Body of pancreas (tissue), 4 donors: Measurements from ENCODE around the gene ATG16L1. TPM values are rescaled to one million over a fixed set of nuclear protein-coding genes. Genes with fewer than 3 reads are reported as not detected.

ENCODE experiments used
- ATAC-seq: fragments of 150-250 bp; one replicate; pipeline ENCODE4 v1.9.1; 2016
- DNase-seq, 4 donors: peaks; one replicate each; pipeline ENCODE4 v3.0.0-alpha.2; 2019
- H3K27ac ChIP-seq, 4 donors: fragments of 200-600 bp; sonication (generic); 1 replicate in 3 of 4; 2 replicates in 1 of 4; pipeline versions ENCODE4 v1.5.1 to v1.6.1; 2016 to 2019; ENCODE audit warnings: mild to moderate bottlenecking in 1 of 4, mixed read lengths in 1 of 4, moderate library complexity in 1 of 4
- H3K27me3 ChIP-seq, 2 donors: fragments of 200-600 bp; sonication (generic); one replicate each; pipeline ENCODE4 v1.6.0; 2016; ENCODE audit warnings: mild to moderate bottlenecking in 1 of 2
- H3K36me3 ChIP-seq, 2 donors: fragments of 200-600 bp; sonication (generic); replicated peaks in 1 of 2; 2 replicates each; pipeline ENCODE4 v1.5.1; 2016; ENCODE audit warnings: low read depth in 2 of 2; ENCODE audit not compliant: insufficient read depth in 1 of 2
- H3K4me1 ChIP-seq: fragments of 200-600 bp; sonication (generic); one replicate; pipeline ENCODE4 v1.6.0; 2016
- H3K4me3 ChIP-seq, 2 donors: fragments of 200-600 bp; sonication (generic); 1 replicate in 1 of 2; 2 replicates in 1 of 2; pipeline ENCODE4 v1.5.1; 2016 to 2019
- H3K9me3 ChIP-seq, 3 donors: fragments of 200-600 bp; sonication (generic); 1 replicate in 2 of 3; 2 replicates in 1 of 3; pipeline ENCODE4 v1.5.1; 2016
- POLR2A ChIP-seq, 3 donors: fragments of 450-650 bp; IDR thresholded peaks; one replicate each; pipeline ENCODE4 v1.6.1; 2016; ENCODE audit warnings: antibody characterized with exemption in 3 of 3, mild to moderate bottlenecking in 2 of 3
- WGBS, 2 donors: methylation state at CpG; one replicate each; pipeline ENCODE4 v1.1.5; 2017; 5-methylcytosine and 5-hydroxymethylcytosine counted together
- intact Hi-C: fragments of 100-400 bp; cut with DNase I; formaldehyde crosslinking; loops from one replicate; pipeline ENCODE4 v1.15.1; 2023
- total RNA-seq, 2 donors: library from RNA; depleted of rRNA; stranded (reverse); fragments of >200 nt; gene quantifications; one replicate each; pipeline ENCODE4 v1.1.0, GENCODE V29; 2016
- TF ChIP-seq, protein P1 (sequence below), 7 experiments: fragments of 450-650 bp in 4 of 7; fragments of 200-600 bp in 3 of 7; sonication (generic) in 3 of 7; IDR thresholded peaks; one replicate each; pipeline ENCODE4 v1.5.1; 2016 to 2019; ENCODE audit warnings: antibody characterized with exemption in 7 of 7

Gene ATG16L1
- total RNA-seq, 2 donors from 2014 or later, result 23.7 to 29.1 TPM

DNA sequence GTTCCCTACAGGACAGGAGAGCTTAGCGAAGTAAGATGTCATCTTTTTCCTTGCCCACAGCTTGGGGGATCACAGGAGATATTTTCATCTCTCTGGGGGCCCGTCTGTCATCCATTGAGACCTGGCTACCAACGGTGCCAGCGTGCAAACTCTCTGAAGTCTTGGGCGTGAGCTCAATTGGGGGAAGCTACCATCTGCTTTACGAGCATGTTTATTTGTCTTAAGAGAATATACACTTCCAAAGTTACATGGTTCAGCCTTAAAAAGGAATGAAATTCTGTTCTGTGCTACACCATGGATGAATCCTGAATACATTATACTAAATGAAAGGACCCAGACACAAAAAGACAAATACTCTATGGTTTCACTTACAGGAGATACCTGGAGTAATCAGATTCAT is 69.7 kb downstream of the ATG16L1 start:
- H3K4me1 ChIP-seq, result no peaks in the 10 kb centered on the region
- no peaks in the 10 kb centered on the region for H3K36me3 ChIP-seq
- H3K9me3 ChIP-seq, result no peaks in the 10 kb centered on the region
- H3K27ac ChIP-seq, result no peak overlapping the region
- H3K27me3 ChIP-seq, result no peaks in the 10 kb centered on the region
- no peak overlapping the region for H3K4me3 ChIP-seq
- DNase-seq (no peak), ATAC-seq (no peak)
- TF ChIP-seq, protein P1, sequence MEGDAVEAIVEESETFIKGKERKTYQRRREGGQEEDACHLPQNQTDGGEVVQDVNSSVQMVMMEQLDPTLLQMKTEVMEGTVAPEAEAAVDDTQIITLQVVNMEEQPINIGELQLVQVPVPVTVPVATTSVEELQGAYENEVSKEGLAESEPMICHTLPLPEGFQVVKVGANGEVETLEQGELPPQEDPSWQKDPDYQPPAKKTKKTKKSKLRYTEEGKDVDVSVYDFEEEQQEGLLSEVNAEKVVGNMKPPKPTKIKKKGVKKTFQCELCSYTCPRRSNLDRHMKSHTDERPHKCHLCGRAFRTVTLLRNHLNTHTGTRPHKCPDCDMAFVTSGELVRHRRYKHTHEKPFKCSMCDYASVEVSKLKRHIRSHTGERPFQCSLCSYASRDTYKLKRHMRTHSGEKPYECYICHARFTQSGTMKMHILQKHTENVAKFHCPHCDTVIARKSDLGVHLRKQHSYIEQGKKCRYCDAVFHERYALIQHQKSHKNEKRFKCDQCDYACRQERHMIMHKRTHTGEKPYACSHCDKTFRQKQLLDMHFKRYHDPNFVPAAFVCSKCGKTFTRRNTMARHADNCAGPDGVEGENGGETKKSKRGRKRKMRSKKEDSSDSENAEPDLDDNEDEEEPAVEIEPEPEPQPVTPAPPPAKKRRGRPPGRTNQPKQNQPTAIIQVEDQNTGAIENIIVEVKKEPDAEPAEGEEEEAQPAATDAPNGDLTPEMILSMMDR (IDR thresholded peaks at IDR 0.05), result no peak
- TF ChIP-seq POLR2A (IDR thresholded peaks at IDR 0.05), result no peak
- intact Hi-C loops, result no loop called here
- WGBS, 2 donors, result 62 to 69% methylated on average over 6 of the region's 6 CpGs

GRCh38 chr2:233323851-233324250 is 72.4 kb downstream of the ATG16L1 start:
- no peaks in the 10 kb centered on the region for H3K9me3 ChIP-seq
- no peak overlapping the region for H3K4me3 ChIP-seq
- TF ChIP-seq POLR2A (IDR thresholded peaks at IDR 0.05), result no peak
- TF ChIP-seq, protein P1 (IDR thresholded peaks at IDR 0.05), result no peak
- whole genome bisulfite sequencing, 2 donors, result 77 to 84% methylated on average over 8 of the region's 8 CpGs
- H3K4me1 ChIP-seq, result no peaks in the 10 kb centered on the region
- ATAC-seq (no peak), DNase-seq (no peak)
- H3K27ac ChIP-seq, result no peak overlapping the region
- intact Hi-C loops, result no loop called here
- H3K27me3 ChIP-seq, result no peaks in the 10 kb centered on the region
- no peaks in the 10 kb centered on the region for H3K36me3 ChIP-seq

GRCh38 chr2:233325256-233325655 is 73.8 kb downstream of the ATG16L1 start:
- WGBS, 2 donors, result 71 to 72% methylated on average over 4 of the region's 4 CpGs
- Histone ChIP-seq H3K27me3 (no peaks in the 10 kb centered on the region), H3K36me3 (no peaks in the 10 kb centered on the region), H3K4me3 (no peak overlapping the region), H3K9me3 (no peaks in the 10 kb centered on the region), H3K4me1 (no peaks in the 10 kb centered on the region), H3K27ac (no peak overlapping the region)
- TF ChIP-seq, protein P1 (IDR thresholded peaks at IDR 0.05), result no peak
- no peak for TF ChIP-seq POLR2A (IDR thresholded peaks at IDR 0.05)
- ATAC-seq (no peak), DNase-seq (no peak)
- intact Hi-C loops, result no loop called here

DNA sequence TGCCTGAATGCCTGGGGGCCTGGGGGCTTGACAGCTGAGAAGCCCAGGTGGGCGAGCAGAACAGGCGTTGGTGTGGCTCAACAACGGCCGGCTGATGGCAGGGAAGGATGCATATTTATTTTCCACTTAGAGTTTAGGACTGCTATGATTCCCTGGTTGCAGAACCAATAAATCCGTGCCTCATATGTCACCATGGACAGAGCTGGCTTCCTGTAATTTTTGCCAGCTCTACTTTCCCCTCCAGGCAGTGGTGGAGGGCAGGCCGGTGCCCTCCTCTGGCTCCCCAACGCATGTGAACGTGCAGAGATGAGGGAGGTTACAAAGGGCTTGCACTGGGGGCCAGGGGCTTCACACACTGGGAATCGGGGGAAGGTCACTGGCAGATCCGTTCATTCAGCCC is 74.3 kb downstream of the ATG16L1 start:
- Histone ChIP-seq H3K4me3 (no peak overlapping the region), H3K9me3 (no peaks in the 10 kb centered on the region), H3K36me3 (no peaks in the 10 kb centered on the region), H3K27ac (no peak overlapping the region), H3K4me1 (no peaks in the 10 kb centered on the region), H3K27me3 (no peaks in the 10 kb centered on the region)
- 59 to 66% methylated on average over 10 of the region's 10 CpGs for WGBS, 2 donors
- DNase-seq (no peak), ATAC-seq (no peak)
- intact Hi-C loops, result no loop called here
- TF ChIP-seq, protein P1 (IDR thresholded peaks at IDR 0.05), result no peak
- TF ChIP-seq POLR2A (IDR thresholded peaks at IDR 0.05), result no peak

DNA sequence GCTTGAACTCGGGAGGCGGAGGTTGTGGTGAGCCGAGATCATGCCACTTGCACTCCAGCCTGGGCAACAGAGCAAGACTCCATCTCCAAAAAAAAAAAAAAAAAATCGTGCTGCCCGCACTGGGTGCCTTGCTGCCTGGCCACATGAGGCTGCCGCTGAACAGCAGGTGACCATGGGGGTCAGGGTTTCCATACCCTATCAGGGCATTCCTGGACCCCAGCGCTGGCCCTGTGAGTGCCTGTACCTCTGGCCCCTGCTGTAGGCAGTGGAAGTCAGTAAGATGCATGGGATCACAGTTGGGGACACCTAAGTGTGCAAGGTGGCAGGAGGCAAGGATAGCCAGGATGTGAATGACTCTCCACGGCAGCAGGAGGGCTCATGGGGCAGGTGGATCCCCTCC is 75.0 kb downstream of the ATG16L1 start:
- Histone ChIP-seq H3K9me3 (no peaks in the 10 kb centered on the region), H3K4me1 (no peaks in the 10 kb centered on the region), H3K4me3 (no peak overlapping the region), H3K27ac (no peak overlapping the region), H3K27me3 (no peaks in the 10 kb centered on the region), H3K36me3 (no peaks in the 10 kb centered on the region)
- 65 to 85% methylated on average over 7 of the region's 8 CpGs for WGBS, 2 donors
- intact Hi-C loops, result no loop called here
- ATAC-seq (no peak), DNase-seq (no peak)
- no peak for TF ChIP-seq POLR2A (IDR thresholded peaks at IDR 0.05)
- TF ChIP-seq, protein P1 (IDR thresholded peaks at IDR 0.05), result no peak
